Measurements from ENCODE around the gene BACE2. TPM values are rescaled to one million over a fixed set of nuclear protein-coding genes. Genes with fewer than 3 reads are reported as not detected.

BACE2 gene
- polyA plus RNA-seq, 1 donor (not counting 4 experiments of a cell fraction or from before 2014, with no cell fraction given) = 130 TPM

GRCh38 chr21:41317063-41317392 is 149.1 kb downstream of the BACE2 start:
- H3K4me3 ChIP-seq (ENCODE audit: control insufficient read depth in 2 of 3, extremely low read depth in 1 of 3, insufficient read depth in 2 of 3, low read depth in 1 of 3, low read length in 3 of 3) = no peak overlapping the region
- H4K20me1 ChIP-seq (ENCODE audit: control insufficient read depth, extremely low read depth, insufficient read depth, low read length) = no peaks in the 10 kb centered on the region
- H2AFZ ChIP-seq (ENCODE audit: control insufficient read depth, low read length) = no peak overlapping the region
- H3K79me2 ChIP-seq (ENCODE audit: control insufficient read depth, insufficient read depth, low read length) = no peaks in the 10 kb centered on the region
- no peaks in the 10 kb centered on the region for H3K9me3 ChIP-seq (ENCODE audit: control insufficient read depth, low read depth, low read length)
- FAIRE-seq = no peak
- dilution Hi-C loops (cut with MboI; ENCODE audit: extremely low pct_ligation_motif_present, low sequenced_read_pairs) = no loop called here
- no peak for DNase-seq (ENCODE audit: low read depth, low spot score)
- H3K27ac ChIP-seq (ENCODE audit: control insufficient read depth, insufficient read depth, low read length) = no peak overlapping the region
- H3K4me2 ChIP-seq (ENCODE audit: control insufficient read depth, extremely low read depth, insufficient read depth, low read depth, low read length) = no peak overlapping the region
- H3K36me3 ChIP-seq (ENCODE audit: control insufficient read depth in 2 of 2, extremely low read depth in 1 of 2, insufficient read depth in 2 of 2, low read length in 2 of 2) = no peaks in the 10 kb centered on the region
- no peaks in the 10 kb centered on the region for H3K4me1 ChIP-seq (ENCODE audit: control insufficient read depth, extremely low read depth, insufficient read depth, low read length)
- TF ChIP-seq EZH2 (IDR thresholded peaks at IDR 0.05; ENCODE audit: low read length) (no peak), CTCF (optimal IDR thresholded peaks at IDR 0.05 in 1 of 3, IDR thresholded peaks at IDR 0.05 in 1 of 3, conservative IDR thresholded peaks at IDR 0.05 in 1 of 3; ENCODE audit: extremely low read depth in 1 of 3, insufficient read depth in 2 of 3, low read length in 3 of 3) (no peak)
- peaks cover 51% of the 10 kb centered on the region for H3K27me3 ChIP-seq (ENCODE audit: control insufficient read depth, extremely low read depth, insufficient read depth, low read length)
- H3K9me1 ChIP-seq (ENCODE audit: control insufficient read depth, extremely low read depth, insufficient read depth, low read length) = no peaks in the 10 kb centered on the region
- H3K9ac ChIP-seq (ENCODE audit: control insufficient read depth, extremely low read depth, insufficient read depth, low read length) = no peak overlapping the region

GRCh38 chr21:41317458-41317857 is 149.5 kb downstream of the BACE2 start:
- TF ChIP-seq EZH2 (IDR thresholded peaks at IDR 0.05; ENCODE audit: low read length) (peak; percentile 24), CTCF (optimal IDR thresholded peaks at IDR 0.05 in 1 of 3, IDR thresholded peaks at IDR 0.05 in 1 of 3, conservative IDR thresholded peaks at IDR 0.05 in 1 of 3; ENCODE audit: extremely low read depth in 1 of 3, insufficient read depth in 2 of 3, low read length in 3 of 3) (no peak)
- H3K4me2 ChIP-seq (ENCODE audit: control insufficient read depth, extremely low read depth, insufficient read depth, low read depth, low read length) = no peak overlapping the region
- no peaks in the 10 kb centered on the region for H3K4me1 ChIP-seq (ENCODE audit: control insufficient read depth, extremely low read depth, insufficient read depth, low read length)
- no peak for DNase-seq (ENCODE audit: low read depth, low spot score)
- no peak overlapping the region for H3K4me3 ChIP-seq (ENCODE audit: control insufficient read depth in 2 of 3, extremely low read depth in 1 of 3, insufficient read depth in 2 of 3, low read depth in 1 of 3, low read length in 3 of 3)
- no peak overlapping the region for H3K27ac ChIP-seq (ENCODE audit: control insufficient read depth, insufficient read depth, low read length)
- no peaks in the 10 kb centered on the region for H3K79me2 ChIP-seq (ENCODE audit: control insufficient read depth, insufficient read depth, low read length)
- no peak overlapping the region for H3K9ac ChIP-seq (ENCODE audit: control insufficient read depth, extremely low read depth, insufficient read depth, low read length)
- no peaks in the 10 kb centered on the region for H3K36me3 ChIP-seq (ENCODE audit: control insufficient read depth in 2 of 2, extremely low read depth in 1 of 2, insufficient read depth in 2 of 2, low read length in 2 of 2)
- no peaks in the 10 kb centered on the region for H3K9me1 ChIP-seq (ENCODE audit: control insufficient read depth, extremely low read depth, insufficient read depth, low read length)
- no peak overlapping the region for H2AFZ ChIP-seq (ENCODE audit: control insufficient read depth, low read length)
- dilution Hi-C loops (cut with MboI; ENCODE audit: extremely low pct_ligation_motif_present, low sequenced_read_pairs) = no loop called here
- H4K20me1 ChIP-seq (ENCODE audit: control insufficient read depth, extremely low read depth, insufficient read depth, low read length) = no peaks in the 10 kb centered on the region
- no peaks in the 10 kb centered on the region for H3K9me3 ChIP-seq (ENCODE audit: control insufficient read depth, low read depth, low read length)
- peaks cover 51% of the 10 kb centered on the region for H3K27me3 ChIP-seq (ENCODE audit: control insufficient read depth, extremely low read depth, insufficient read depth, low read length)
- no peak for FAIRE-seq

Measured in keratinocyte (primary cell).